ENCODE data around the gene LTBP2. TPM values are rescaled to one million over a fixed set of nuclear protein-coding genes. Genes with fewer than 3 reads are reported as not detected.

LTBP2 gene
- total and polyA plus RNA-seq, 2 of the 8 experiments (the other 6 are each of a cell fraction or from before 2014, with no cell fraction given), result 0.48 to 0.89 TPM

GRCh38 chr14:74637178-74637550 is 25.1 kb upstream of the LTBP2 start:
- Histone ChIP-seq H3K4me3 (ENCODE audit: extremely low read depth in 1 of 4, insufficient read depth in 2 of 4, low read depth in 3 of 4, low read length in 4 of 4) (no peak overlapping the region), H3K18ac (ENCODE audit: extremely low read depth, low read length) (no peak overlapping the region), H3K9me3 (ENCODE audit: insufficient read depth in 2 of 2, low read depth in 1 of 2, low read length in 1 of 2) (no peaks in the 10 kb centered on the region), H2BK5ac (ENCODE audit: low read depth, low read length) (no peak overlapping the region), H3K36me3 (ENCODE audit: control insufficient read depth in 2 of 4, insufficient read depth in 4 of 4, low read length in 3 of 4) (no peaks in the 10 kb centered on the region), H4K91ac (replicated peaks; ENCODE audit: insufficient read length, low read length) (no peak overlapping the region), H2BK120ac (replicated peaks; ENCODE audit: low read depth, low read length) (no peak overlapping the region), H4K20me1 (replicated peaks in 1 of 2; ENCODE audit: control insufficient read depth in 1 of 2, insufficient read depth in 2 of 2, low read length in 2 of 2) (no peaks in the 10 kb centered on the region), H3K79me1 (ENCODE audit: low read depth, low read length) (no peaks in the 10 kb centered on the region), H3K27me3 (replicated peaks in 1 of 4; ENCODE audit: control insufficient read depth in 3 of 4, extremely low read depth in 1 of 4, insufficient read depth in 3 of 4, low read length in 3 of 4) (no peaks in the 10 kb centered on the region), H3K56ac (replicated peaks; ENCODE audit: insufficient read length, low read depth, low read length) (no peak overlapping the region), H3K79me2 (ENCODE audit: control insufficient read depth in 1 of 2, insufficient read depth in 2 of 2, low read length in 2 of 2) (no peaks in the 10 kb centered on the region), H2AK5ac (ENCODE audit: low read depth, low read length) (no peak overlapping the region), H4K8ac (ENCODE audit: extremely low read depth, insufficient read depth, low read length) (no peak overlapping the region), H3K23ac (ENCODE audit: insufficient read length) (no peak overlapping the region), H3K4me2 (ENCODE audit: insufficient read depth in 1 of 2, low read depth in 2 of 2, low read length in 2 of 2) (no peak overlapping the region), H4K5ac (ENCODE audit: insufficient read length, low read depth, low read length) (no peak overlapping the region), H3K27ac (ENCODE audit: low read depth, low read length) (no peak overlapping the region), H3K14ac (ENCODE audit: insufficient read length) (no peak overlapping the region), H2AFZ (ENCODE audit: low read length) (no peak overlapping the region), H3K4me1 (replicated peaks in 1 of 4; ENCODE audit: control insufficient read depth in 3 of 4, insufficient read depth in 4 of 4, low read length in 3 of 4) (peaks cover 0 to 3% (median 2%) of the 10 kb centered on the region in 4 experiments; a peak in 5 of 7 replicates), H3K9ac (replicated peaks in 1 of 4; ENCODE audit: extremely low read depth in 1 of 4, low read depth in 3 of 4, low read length in 3 of 4) (no peak overlapping the region), H2BK20ac (ENCODE audit: low read length) (no peak overlapping the region), H2BK12ac (ENCODE audit: low read depth, low read length) (no peak overlapping the region), H2BK15ac (ENCODE audit: low read length) (no peak overlapping the region), H3K4ac (replicated peaks; ENCODE audit: insufficient read length, low read depth, low read length) (no peak overlapping the region), H3K23me2 (ENCODE audit: low read depth, low read length) (no peaks in the 10 kb centered on the region)
- no peak for FAIRE-seq
- ChIA-PET POLR2A (ENCODE audit: partially characterized antibody) (interaction anchor here (1.5 to 4.4 kb wide), 2 partner anchors 13 to 25 kb away, joined by 5 to 26 read pairs; partner anchors contain the start of gene LTBP2), CTCF (ENCODE audit: partially characterized antibody) (interaction anchor here (1.3 to 8.5 kb wide), 8 partner anchors 11 to 167 kb away, joined by 3 to 82 read pairs (median 4); partner anchors contain the start of gene LTBP2)
- 57% methylated on average over 3 of the region's 3 CpGs; no CpG with 5 or more reads in 1 of the 2 experiments for WGBS, 2 experiments (ENCODE audit: extremely low coverage in 1 of 2, insufficient coverage in 1 of 2, insufficient read length in 1 of 2, insufficient replicate concordance in 2 of 2, low coverage in 1 of 2, low lambda C conversion rate in 2 of 2, missing lambda C conversion rate in 1 of 2)
- no peak for DNase-seq (ENCODE audit: low read depth in 1 of 2, low spot score in 2 of 2)
- TF ChIP-seq RBBP5 (IDR thresholded peaks at IDR 0.05; ENCODE audit: borderline replicate concordance, low read depth, low read length) (no peak), SP1 (IDR thresholded peaks at IDR 0.05; ENCODE audit: low read depth, low read length) (no peak), TAF7 (optimal IDR thresholded peaks at IDR 0.05; ENCODE audit: borderline replicate concordance, low read depth, low read length) (no peak), JUN (IDR thresholded peaks at IDR 0.05; ENCODE audit: low read depth, low read length) (no peak), GABPA (IDR thresholded peaks at IDR 0.05; ENCODE audit: borderline replicate concordance, insufficient read depth, low read length) (no peak), SRF (IDR thresholded peaks at IDR 0.05; ENCODE audit: low read depth, low read length) (no peak), CREB1 (IDR thresholded peaks at IDR 0.05) (no peak), TEAD4 (IDR thresholded peaks at IDR 0.05; ENCODE audit: low read depth, low read length) (no peak), NRF1 (IDR thresholded peaks at IDR 0.05; ENCODE audit: low read depth, low read length) (no peak), SP4 (IDR thresholded peaks at IDR 0.05; ENCODE audit: low read length) (no peak), CHD2 (IDR thresholded peaks at IDR 0.05; ENCODE audit: low read length) (no peak), BACH1 (IDR thresholded peaks at IDR 0.05; ENCODE audit: low read length) (no peak), MAFK (IDR thresholded peaks at IDR 0.05; ENCODE audit: low read depth, low read length) (no peak)
- TF ChIP-seq, protein P1, sequence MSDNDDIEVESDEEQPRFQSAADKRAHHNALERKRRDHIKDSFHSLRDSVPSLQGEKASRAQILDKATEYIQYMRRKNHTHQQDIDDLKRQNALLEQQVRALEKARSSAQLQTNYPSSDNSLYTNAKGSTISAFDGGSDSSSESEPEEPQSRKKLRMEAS (IDR thresholded peaks at IDR 0.05), result no peak
- TF ChIP-seq, protein P2, sequence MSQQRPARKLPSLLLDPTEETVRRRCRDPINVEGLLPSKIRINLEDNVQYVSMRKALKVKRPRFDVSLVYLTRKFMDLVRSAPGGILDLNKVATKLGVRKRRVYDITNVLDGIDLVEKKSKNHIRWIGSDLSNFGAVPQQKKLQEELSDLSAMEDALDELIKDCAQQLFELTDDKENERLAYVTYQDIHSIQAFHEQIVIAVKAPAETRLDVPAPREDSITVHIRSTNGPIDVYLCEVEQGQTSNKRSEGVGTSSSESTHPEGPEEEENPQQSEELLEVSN (IDR thresholded peaks at IDR 0.05), result no peak

Measured in H1 (cell line).